ENCODE results near the gene MPI.
A peak's percentile ranks its signal among the peaks of the same experiment; 100 is the strongest.

Gene MPI

DNA sequence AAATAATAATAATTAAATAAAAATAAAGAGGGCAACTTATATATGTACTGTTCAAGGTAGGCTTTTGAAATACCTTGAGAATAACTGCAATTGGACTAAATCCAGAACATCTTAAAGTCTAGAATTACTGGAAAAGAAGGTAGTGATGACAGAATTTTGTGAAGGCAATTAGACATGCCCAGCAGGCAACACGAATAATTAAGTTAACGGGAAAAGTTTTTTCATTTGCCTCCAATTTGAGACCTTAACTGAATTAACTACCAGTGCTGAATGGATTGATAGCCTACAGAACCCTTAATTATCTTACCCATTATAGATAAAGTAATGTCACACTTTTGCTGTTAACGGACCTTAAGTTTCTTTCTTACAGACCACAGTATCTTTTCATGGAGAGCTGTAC lies 34.7 kb downstream of the MPI start:
- H3K27ac ChIP-seq = no peak overlapping the region
- TF ChIP-seq, protein P1, sequence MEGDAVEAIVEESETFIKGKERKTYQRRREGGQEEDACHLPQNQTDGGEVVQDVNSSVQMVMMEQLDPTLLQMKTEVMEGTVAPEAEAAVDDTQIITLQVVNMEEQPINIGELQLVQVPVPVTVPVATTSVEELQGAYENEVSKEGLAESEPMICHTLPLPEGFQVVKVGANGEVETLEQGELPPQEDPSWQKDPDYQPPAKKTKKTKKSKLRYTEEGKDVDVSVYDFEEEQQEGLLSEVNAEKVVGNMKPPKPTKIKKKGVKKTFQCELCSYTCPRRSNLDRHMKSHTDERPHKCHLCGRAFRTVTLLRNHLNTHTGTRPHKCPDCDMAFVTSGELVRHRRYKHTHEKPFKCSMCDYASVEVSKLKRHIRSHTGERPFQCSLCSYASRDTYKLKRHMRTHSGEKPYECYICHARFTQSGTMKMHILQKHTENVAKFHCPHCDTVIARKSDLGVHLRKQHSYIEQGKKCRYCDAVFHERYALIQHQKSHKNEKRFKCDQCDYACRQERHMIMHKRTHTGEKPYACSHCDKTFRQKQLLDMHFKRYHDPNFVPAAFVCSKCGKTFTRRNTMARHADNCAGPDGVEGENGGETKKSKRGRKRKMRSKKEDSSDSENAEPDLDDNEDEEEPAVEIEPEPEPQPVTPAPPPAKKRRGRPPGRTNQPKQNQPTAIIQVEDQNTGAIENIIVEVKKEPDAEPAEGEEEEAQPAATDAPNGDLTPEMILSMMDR (conservative IDR thresholded peaks at IDR 0.05) = no peak

DNA sequence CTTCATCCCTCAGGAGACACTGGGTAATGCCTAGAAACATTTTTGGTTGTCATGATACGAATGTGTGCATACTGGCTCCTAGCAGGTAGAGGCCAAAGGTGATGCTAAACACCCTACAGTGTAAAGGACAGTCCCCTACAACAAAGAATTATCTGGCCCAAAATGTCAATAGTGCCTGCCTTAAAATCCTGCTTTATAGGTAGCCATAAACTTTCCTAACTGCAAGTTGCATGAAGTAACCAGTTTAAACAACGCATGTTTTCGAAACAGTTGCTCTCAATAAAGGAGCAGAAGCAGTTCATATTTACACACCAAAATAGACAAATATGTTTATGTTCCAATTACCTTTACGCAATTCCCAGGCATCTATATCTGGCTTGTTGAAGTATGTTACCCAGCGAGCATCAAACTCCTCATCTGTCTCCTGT lies 38.9 kb downstream of the MPI start:
- peak overlapping the region; percentile 51 for H3K27ac ChIP-seq
- TF ChIP-seq, protein P1 (conservative IDR thresholded peaks at IDR 0.05) = no peak

DNA sequence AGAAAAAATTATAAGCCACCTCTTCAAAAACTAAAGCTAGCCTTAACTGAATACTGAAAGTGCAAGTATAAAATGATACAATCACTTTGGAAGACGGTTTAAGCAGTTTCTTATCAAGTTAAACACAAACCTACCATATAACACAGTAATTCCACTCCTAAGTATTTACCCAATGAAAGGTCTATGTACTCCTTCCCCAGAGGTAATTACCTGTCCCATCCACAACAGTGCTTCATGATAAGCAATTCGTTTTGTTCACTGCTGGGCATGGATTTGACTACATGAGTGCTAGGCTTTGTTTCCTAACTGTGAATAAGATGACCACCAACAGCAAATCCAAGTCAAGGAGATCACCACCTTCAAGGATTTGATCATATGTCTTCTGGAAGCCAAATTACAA lies 43.7 kb downstream of the MPI start:
- peak overlapping the region; percentile 99 for H3K27ac ChIP-seq

DNA sequence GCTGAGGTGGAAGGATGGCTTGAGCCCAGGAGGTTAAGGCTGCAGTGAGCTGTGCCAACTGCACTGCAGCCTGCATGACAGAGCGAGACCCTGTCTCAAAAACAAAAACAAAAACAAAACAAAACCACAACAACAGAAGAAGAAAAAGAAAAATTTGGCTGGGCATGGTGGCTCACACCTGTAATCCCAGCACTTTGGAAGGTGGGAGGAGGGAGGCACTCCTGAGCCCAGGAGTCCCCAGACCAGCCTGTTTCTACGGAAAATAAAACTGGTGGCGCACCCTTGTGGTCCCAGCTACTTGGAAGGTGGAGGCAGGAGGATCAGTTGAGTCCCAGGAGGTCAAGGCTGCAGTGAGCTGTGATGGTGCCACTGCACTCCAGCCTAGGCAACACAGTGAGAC lies 45.4 kb downstream of the MPI start:
- H3K27ac ChIP-seq = peak overlapping the region; percentile 99; the same call in 1 of the 2 replicates
- TF ChIP-seq, protein P1 (conservative IDR thresholded peaks at IDR 0.05) = peak; percentile 26; the same call in 1 of the 2 replicates

More for the DNA sequence above, 43.7 kb downstream of the MPI start:
- TF ChIP-seq, protein P1 (conservative IDR thresholded peaks at IDR 0.05) = no peak

DNA sequence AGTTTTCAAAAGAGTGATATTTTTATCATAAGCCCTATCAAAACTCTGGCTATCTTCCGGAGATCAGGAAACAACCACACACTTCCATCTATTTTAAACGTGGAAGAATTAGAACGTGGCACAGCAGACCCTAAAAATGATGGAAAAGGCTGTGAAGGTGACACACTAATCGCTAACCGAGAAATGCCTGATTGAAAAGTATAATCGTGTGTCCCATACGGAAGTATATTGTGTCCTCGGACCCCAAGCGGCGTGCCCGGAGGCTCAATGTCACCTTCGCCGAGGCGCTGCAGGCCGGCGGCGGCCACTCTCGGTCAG lies 47.4 kb downstream of the MPI start:
- TF ChIP-seq, protein P1 (conservative IDR thresholded peaks at IDR 0.05) = no peak
- peak overlapping the region; percentile 99 for H3K27ac ChIP-seq

DNA sequence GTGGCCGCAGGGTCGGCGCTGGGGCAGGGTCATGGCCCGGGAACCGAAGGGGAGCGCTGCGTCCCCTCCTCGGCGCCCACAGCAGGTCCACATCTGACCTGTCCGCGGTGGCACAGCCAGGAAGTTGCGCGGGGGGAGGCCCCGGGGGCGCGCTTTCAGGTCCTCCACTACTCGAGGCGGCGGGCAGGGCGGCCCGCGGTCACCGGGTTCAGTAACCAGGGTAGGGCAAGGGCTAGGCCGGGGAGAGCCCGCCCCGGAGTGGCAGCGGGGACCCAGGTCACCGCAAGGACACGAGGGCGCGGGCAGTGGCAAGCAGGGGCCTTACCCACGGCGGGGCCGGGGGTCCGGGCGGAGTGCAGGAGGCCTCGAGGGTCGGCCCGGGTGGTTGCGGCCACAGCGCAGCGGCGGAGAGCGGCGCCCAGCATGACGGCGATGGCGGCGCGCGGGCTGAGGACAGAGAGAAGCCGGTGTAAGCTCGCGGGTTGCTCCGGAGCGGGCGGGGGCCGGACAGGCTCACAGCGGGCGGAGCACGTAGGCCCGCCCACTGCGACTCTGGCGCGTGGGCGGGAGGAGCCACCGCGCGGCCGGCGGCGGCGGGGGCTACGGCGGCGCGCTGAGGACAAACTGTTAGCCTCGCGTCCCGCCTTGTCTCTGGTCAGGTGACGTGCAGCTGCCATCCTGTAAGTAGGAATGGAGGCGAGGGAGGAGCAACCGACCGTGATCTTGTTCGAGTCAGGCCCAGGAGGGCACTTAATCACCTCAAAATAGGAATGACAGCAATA lies 47.9 kb downstream of the MPI start, which contains the start of gene COX5A:
TSS of gene COX5A (minus strand) at position 484 of the 782 bp plus-strand sequence. CDS start at position 425, 59 bp downstream.
- TF ChIP-seq, protein P1 (conservative IDR thresholded peaks at IDR 0.05) = no peak; the same call in 1 of the 2 replicates
- H3K27ac ChIP-seq = peak within 1 kb of the TSS; percentile 99

DNA sequence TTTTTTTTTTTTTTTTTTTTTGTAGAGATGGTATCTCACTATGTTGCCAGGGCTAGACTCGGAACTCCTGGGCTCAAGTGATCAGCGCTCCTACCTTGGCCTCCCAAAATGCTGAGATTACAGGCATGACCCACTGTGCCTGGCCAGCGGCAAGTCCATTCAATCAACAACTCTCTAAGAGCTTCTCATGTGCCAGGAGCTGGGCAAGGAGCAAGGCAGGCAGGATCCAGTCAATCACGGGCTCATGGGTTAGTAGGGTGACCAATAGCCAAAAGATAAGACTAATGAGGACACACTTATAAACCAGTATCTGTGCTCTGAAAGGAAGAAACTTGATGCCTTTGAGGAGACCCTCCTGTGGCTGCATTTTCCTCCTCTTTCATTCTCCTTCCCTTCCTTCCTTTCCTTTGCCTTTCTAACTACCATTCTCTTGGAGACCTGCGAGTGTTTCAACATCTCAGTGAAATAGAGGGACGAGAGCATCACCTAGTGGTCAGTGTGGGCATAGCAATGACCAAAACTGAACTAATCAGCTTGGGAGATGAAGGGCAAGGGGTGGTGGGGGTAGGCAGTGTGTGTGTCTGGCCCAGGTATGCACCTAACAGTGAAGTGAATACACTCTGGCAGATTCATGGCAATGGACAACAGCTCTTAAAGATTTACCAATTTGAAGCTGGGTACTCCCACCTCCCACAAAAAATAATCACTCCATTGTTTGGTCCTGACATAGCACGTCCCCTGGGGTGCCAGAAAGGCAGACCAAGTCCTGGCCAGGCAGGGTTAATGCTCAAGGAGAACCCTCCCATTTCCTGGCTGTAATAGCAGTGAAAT lies 60.5 kb downstream of the MPI start:
- TF ChIP-seq, protein P1 (conservative IDR thresholded peaks at IDR 0.05) = peak; percentile 99

More for the DNA sequence above, 60.5 kb downstream of the MPI start:
- peak overlapping the region; percentile 47 for H3K27ac ChIP-seq
